Mucosa of rectum (tissue), 2 donors: ENCODE data around the gene SRSF6.
A peak's percentile ranks its signal among the peaks of the same experiment; 100 is the strongest.
"Not testable (repeated sequence)": the region's sequence is repeated elsewhere in the genome, so short reads cannot be mapped to it uniquely, and the experiment has no call there.

Experiments
- H3K27ac ChIP-seq, 2 donors: one replicate each; pipeline ENCODE4 v1.7.0; 2013; ENCODE audit warnings: inconsistent platforms in 2 of 2, low read depth in 2 of 2, low read length in 2 of 2
- H3K27me3 ChIP-seq, 2 donors: one replicate each; pipeline ENCODE4 v1.7.0; 2013; ENCODE audit warnings: low read length in 2 of 2; ENCODE audit not compliant: control insufficient read depth in 2 of 2, insufficient read depth in 2 of 2
- H3K36me3 ChIP-seq, 2 donors: one replicate each; pipeline ENCODE4 v1.7.0; 2013; ENCODE audit warnings: low read length in 2 of 2; ENCODE audit not compliant: control insufficient read depth in 2 of 2, insufficient read depth in 2 of 2
- H3K4me1 ChIP-seq, 2 donors: one replicate each; pipeline ENCODE4 v1.7.0; 2013; ENCODE audit warnings: low read length in 2 of 2, mild to moderate bottlenecking in 1 of 2; ENCODE audit not compliant: control insufficient read depth in 2 of 2, insufficient read depth in 2 of 2
- H3K4me3 ChIP-seq, 2 donors: one replicate each; pipeline ENCODE4 v1.7.0; 2013; ENCODE audit warnings: low read length in 2 of 2
- H3K9ac ChIP-seq, 2 donors: one replicate each; pipeline ENCODE4 v1.7.0; 2013; ENCODE audit warnings: low read length in 2 of 2, low read depth in 1 of 2, mild to moderate bottlenecking in 1 of 2
- H3K9me3 ChIP-seq, 2 donors: one replicate each; pipeline ENCODE4 v1.7.0; 2013; ENCODE audit warnings: low read length in 2 of 2; ENCODE audit not compliant: control insufficient read depth in 2 of 2
- donor health status: healthy.
- donor health status: Normal muscosa, but diverticular disease.

The SRSF6 gene

GRCh38 chr20:43448748-43449535, 8.8 kb upstream of the SRSF6 start:
- no peak overlapping the region for H3K4me3 ChIP-seq
- H3K9me3 ChIP-seq, result no peaks in the 10 kb centered on the region
- H3K27me3 ChIP-seq, result peaks cover 0 to 5% of the 10 kb centered on the region in 2 donors
- no peak overlapping the region for H3K27ac ChIP-seq
- no peak overlapping the region for H3K9ac ChIP-seq
- H3K4me1 ChIP-seq, result no peaks in the 10 kb centered on the region
- H3K36me3 ChIP-seq, result no peaks in the 10 kb centered on the region

GRCh38 chr20:43450841-43451799, 6.6 kb upstream of the SRSF6 start:
- Histone ChIP-seq H3K27ac (no peak overlapping the region), H3K27me3 (peaks cover 0 to 5% of the 10 kb centered on the region in 2 donors), H3K9ac (no peak overlapping the region), H3K36me3 (no peaks in the 10 kb centered on the region), H3K4me1 (no peaks in the 10 kb centered on the region), H3K9me3 (no peaks in the 10 kb centered on the region), H3K4me3 (no peak overlapping the region)

GRCh38 chr20:43452404-43453126, 5.1 kb upstream of the SRSF6 start:
- H3K27ac ChIP-seq, result no peak overlapping the region
- no peak overlapping the region for H3K4me3 ChIP-seq
- no peaks in the 10 kb centered on the region for H3K9me3 ChIP-seq
- peaks cover 0 to 3% of the 10 kb centered on the region in 2 donors for H3K27me3 ChIP-seq
- no peak overlapping the region for H3K9ac ChIP-seq
- H3K4me1 ChIP-seq, result peaks cover 4% of the 10 kb centered on the region in 2 donors
- H3K36me3 ChIP-seq, result no peaks in the 10 kb centered on the region

GRCh38 chr20:43456252-43456651, 1.4 kb upstream of the SRSF6 start:
- not testable (repeated sequence) for H3K4me1 ChIP-seq, H3K9me3 ChIP-seq, H3K27me3 ChIP-seq, H3K27ac ChIP-seq
- H3K9ac ChIP-seq, result peak overlapping the region in 1 of 2 donors; percentile 100
- peak overlapping the region in 1 of 2 donors; percentile 96 for H3K4me3 ChIP-seq
- H3K36me3 ChIP-seq, result peaks cover 17 to 19% of the 10 kb centered on the region in 2 donors

DNA sequence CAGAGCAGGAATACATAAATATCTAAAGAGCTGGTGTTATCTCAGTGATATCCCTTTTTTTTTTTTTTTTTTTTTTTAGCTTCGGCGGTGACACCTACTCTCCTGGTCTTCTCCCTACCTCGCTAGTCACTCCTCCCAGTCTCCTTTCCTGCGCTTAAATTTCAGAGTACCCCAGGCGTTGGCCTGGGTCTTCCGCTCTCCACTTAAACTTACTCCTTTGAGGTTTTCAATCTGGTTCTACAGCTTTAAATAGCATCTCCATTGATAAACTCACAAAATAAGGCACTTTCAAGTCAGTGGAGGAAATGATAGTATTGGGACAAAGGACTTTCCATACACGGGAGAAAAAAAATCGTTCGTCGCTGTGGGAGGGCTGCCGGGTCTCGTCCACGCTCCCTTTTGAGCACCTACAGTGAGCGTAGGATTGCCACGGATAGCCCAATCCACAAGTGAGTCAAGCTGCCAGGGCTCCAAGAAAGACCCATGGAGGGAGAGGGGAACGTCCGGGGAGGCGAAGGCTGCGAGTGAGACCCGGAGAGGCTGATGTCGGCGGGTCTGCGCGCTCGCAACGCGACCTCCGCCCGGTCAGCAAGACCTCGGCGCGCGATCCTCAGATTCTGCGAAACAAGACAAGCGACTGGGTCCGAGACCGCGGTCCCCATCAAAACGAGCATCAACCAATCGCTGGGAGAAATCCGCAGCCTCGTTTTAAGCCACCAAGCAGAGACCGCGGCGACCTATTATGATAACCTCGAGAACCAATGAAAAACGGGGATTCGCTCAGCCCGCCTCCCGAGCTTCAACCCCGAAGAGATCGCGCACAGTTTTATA, 672 bp upstream of the SRSF6 start:
- H3K4me3 ChIP-seq, result peak overlapping the region; percentile 93 to 96
- H3K27ac ChIP-seq, result peak overlapping the region; percentile 100
- H3K4me1 ChIP-seq, result peaks cover 7 to 8% of the 10 kb centered on the region in 2 donors
- H3K9me3 ChIP-seq, result no peaks in the 10 kb centered on the region
- peak overlapping the region; percentile 98 to 100 for H3K9ac ChIP-seq
- H3K36me3 ChIP-seq, result peaks cover 20 to 26% of the 10 kb centered on the region in 2 donors
- no peaks in the 10 kb centered on the region for H3K27me3 ChIP-seq

DNA sequence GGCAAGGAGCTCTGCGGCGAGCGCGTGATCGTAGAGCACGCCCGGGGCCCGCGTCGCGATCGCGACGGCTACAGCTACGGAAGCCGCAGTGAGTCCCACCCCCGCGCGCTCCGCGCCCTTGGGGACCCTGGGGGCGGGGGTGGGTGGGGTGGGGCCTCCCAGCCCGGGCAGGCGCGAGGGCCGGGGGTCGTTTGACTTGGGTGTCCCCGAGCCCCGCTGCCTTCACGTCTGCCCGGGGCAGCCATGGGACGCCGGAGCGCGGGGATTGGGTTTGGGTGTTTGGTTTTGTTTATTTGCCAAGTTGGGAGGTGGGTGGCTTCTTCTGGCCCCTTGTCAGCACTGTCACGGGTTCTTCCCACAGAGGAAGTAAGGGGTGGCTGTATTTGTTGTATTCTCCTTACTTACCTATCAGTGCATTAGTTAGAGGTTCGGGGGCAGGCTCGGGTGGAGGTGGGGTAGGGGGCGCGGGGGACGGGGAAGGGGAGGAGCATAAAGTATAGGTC, 777 bp downstream of the SRSF6 start:
- no peaks in the 10 kb centered on the region for H3K9me3 ChIP-seq
- H3K36me3 ChIP-seq, result peaks cover 34 to 40% of the 10 kb centered on the region in 2 donors
- H3K4me3 ChIP-seq, result peak overlapping the region; percentile 93 to 96
- H3K27ac ChIP-seq, result peak overlapping the region; percentile 100
- peak overlapping the region; percentile 98 to 100 for H3K9ac ChIP-seq
- no peaks in the 10 kb centered on the region for H3K27me3 ChIP-seq
- H3K4me1 ChIP-seq, result peaks cover 7 to 11% of the 10 kb centered on the region in 2 donors

- no peak overlapping the region for H3K9ac ChIP-seq
- H3K9me3 ChIP-seq, result no peaks in the 10 kb centered on the region
- H3K27me3 ChIP-seq, result no peaks in the 10 kb centered on the region
- peak overlapping the region; percentile 93 to 96 for H3K4me3 ChIP-seq
- H3K27ac ChIP-seq, result no peak overlapping the region
- H3K36me3 ChIP-seq, result peaks cover 41 to 46% of the 10 kb centered on the region in 2 donors
- peaks cover 7 to 11% of the 10 kb centered on the region in 2 donors for H3K4me1 ChIP-seq
Observed at GRCh38 chr20:43459022-43459942, 1.6 kb downstream of the SRSF6 start.

GRCh38 chr20:43460172-43460829, 2.6 kb downstream of the SRSF6 start:
- Histone ChIP-seq H3K36me3 (peaks cover 51 to 56% of the 10 kb centered on the region in 2 donors), H3K4me1 (peaks cover 7 to 11% of the 10 kb centered on the region in 2 donors), H3K27ac (no peak overlapping the region), H3K9ac (no peak overlapping the region), H3K9me3 (no peaks in the 10 kb centered on the region), H3K27me3 (no peaks in the 10 kb centered on the region), H3K4me3 (no peak overlapping the region)
